NCI-H1694 (cell line): ENCODE results near the gene GALNTL6.

Experiments used
- DNase-seq: peaks from one replicate; lab custom pipeline; 2025; lab: John Stamatoyannopoulos, UW

Gene GALNTL6

GRCh38 chr4:171993247-171993646 lies 180.0 kb downstream of the GALNTL6 start:
- no peak for DNase-seq

GRCh38 chr4:172007889-172008288 lies 194.7 kb downstream of the GALNTL6 start:
- DNase-seq, result no peak

GRCh38 chr4:172009446-172010230 lies 196.4 kb downstream of the GALNTL6 start:
- no peak for DNase-seq

GRCh38 chr4:172011196-172011595 lies 198.0 kb downstream of the GALNTL6 start:
- DNase-seq, result no peak

GRCh38 chr4:172018358-172018757 lies 205.2 kb downstream of the GALNTL6 start:
- no peak for DNase-seq

GRCh38 chr4:172035562-172035961 lies 222.4 kb downstream of the GALNTL6 start:
- no peak for DNase-seq

- DNase-seq, result no peak
Measured at GRCh38 chr4:172040766-172041165, 227.6 kb downstream of the GALNTL6 start.

GRCh38 chr4:172042714-172043114 lies 229.5 kb downstream of the GALNTL6 start:
- DNase-seq, result no peak

- no peak for DNase-seq
Measured at GRCh38 chr4:172045981-172046380, 232.8 kb downstream of the GALNTL6 start.

- no peak for DNase-seq
Measured at GRCh38 chr4:172048666-172049065, 235.5 kb downstream of the GALNTL6 start.

GRCh38 chr4:172050911-172051310 lies 237.7 kb downstream of the GALNTL6 start:
- DNase-seq, result no peak

GRCh38 chr4:172055046-172055445 lies 241.8 kb downstream of the GALNTL6 start:
- DNase-seq, result no peak

- DNase-seq, result no peak
Measured at GRCh38 chr4:172055498-172055897, 242.3 kb downstream of the GALNTL6 start.

- no peak for DNase-seq
Measured at GRCh38 chr4:172061204-172061603, 248.0 kb downstream of the GALNTL6 start.

- DNase-seq, result no peak
Measured at GRCh38 chr4:172068506-172068905, 255.3 kb downstream of the GALNTL6 start.

- no peak for DNase-seq
Measured at GRCh38 chr4:172073590-172073989, 260.4 kb downstream of the GALNTL6 start.

- no peak for DNase-seq
Measured at GRCh38 chr4:172083272-172083671, 270.1 kb downstream of the GALNTL6 start.

GRCh38 chr4:172088556-172088955 lies 275.4 kb downstream of the GALNTL6 start:
- no peak for DNase-seq

- no peak for DNase-seq
Measured at GRCh38 chr4:172095161-172095560, 282.0 kb downstream of the GALNTL6 start.

GRCh38 chr4:172096786-172097185 lies 283.6 kb downstream of the GALNTL6 start:
- no peak for DNase-seq

GRCh38 chr4:172099376-172099775 lies 286.2 kb downstream of the GALNTL6 start:
- DNase-seq, result no peak

GRCh38 chr4:172103456-172103855 lies 290.3 kb downstream of the GALNTL6 start:
- no peak for DNase-seq

GRCh38 chr4:172104539-172104938 lies 291.3 kb downstream of the GALNTL6 start:
- no peak for DNase-seq

GRCh38 chr4:172105918-172106317 lies 292.7 kb downstream of the GALNTL6 start:
- DNase-seq, result no peak
